ENCODE results near the gene MRPL14. TPM values are rescaled to one million over a fixed set of nuclear protein-coding genes. Genes with fewer than 3 reads are reported as not detected.

The MRPL14 gene
- polyA plus RNA-seq, 2 donors, result 31.9 to 63.8 TPM

GRCh38 chr6:44078219-44078826, 48.9 kb downstream of the MRPL14 start:
- no peak overlapping the region for H3K4me3 ChIP-seq (ENCODE audit: low read depth in 1 of 2, low read length in 2 of 2)
- H3K4me1 ChIP-seq (ENCODE audit: control insufficient read depth in 2 of 2, insufficient read depth in 2 of 2, low read length in 1 of 2), result peaks cover 2 to 23% of the 10 kb centered on the region in 2 donors
- H3K36me3 ChIP-seq (ENCODE audit: control insufficient read depth in 2 of 2, insufficient read depth in 2 of 2, low read length in 1 of 2), result no peaks in the 10 kb centered on the region
- WGBS, 2 donors, result 92 to 94% methylated on average over 6 of the region's 6 CpGs
- no peaks in the 10 kb centered on the region for H3K27me3 ChIP-seq (ENCODE audit: control insufficient read depth in 1 of 2, insufficient read depth in 2 of 2, low read length in 2 of 2)
- no peak overlapping the region for H3K27ac ChIP-seq (ENCODE audit: low read depth in 2 of 2, low read length in 1 of 2)
- no peaks in the 10 kb centered on the region for H3K9me3 ChIP-seq (ENCODE audit: control insufficient read depth in 2 of 2, insufficient read depth in 1 of 2, low read depth in 1 of 2, low read length in 1 of 2)

DNA sequence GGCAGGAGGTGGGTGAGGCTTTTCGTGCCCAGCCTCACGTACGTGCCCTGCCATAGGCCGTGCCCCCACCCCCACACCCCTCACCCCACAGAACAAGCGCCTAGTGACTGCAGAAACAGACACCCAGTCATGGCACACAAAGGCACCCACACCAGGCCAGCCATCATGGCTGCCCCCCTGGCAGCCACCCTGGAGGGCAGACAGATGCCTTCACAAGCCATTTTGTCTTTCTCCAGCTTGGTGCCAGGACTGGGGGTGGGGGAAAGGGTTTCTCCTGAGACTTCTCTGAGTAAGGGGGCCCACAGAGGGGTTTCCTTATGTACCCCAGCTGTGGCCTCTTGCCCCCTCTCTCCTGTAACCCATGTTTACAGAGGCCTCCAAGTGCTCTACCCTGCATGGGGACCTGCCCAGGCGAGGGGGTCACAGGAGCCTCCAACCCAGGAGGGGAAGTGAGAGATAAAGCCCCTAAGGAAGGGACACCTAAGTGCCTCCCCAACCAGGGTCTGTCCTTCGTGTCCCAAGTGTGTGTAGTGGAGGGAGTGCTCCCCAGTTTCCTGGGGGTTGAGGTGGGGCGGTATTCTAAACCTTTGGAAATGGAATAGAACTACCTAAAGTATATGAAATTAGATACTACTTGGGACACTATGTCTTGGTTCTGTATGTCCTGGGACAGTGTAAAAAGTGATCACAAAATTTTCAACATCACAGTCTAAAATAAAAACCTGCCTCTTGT, 49.9 kb downstream of the MRPL14 start:
- H3K27ac ChIP-seq (ENCODE audit: low read depth in 2 of 2, low read length in 1 of 2), result peak overlapping the region in 1 of 2 donors; percentile 40
- 51 to 62% methylated on average over 8 of the region's 8 CpGs for WGBS, 2 donors
- H3K4me1 ChIP-seq (ENCODE audit: control insufficient read depth in 2 of 2, insufficient read depth in 2 of 2, low read length in 1 of 2), result peaks cover 2 to 23% of the 10 kb centered on the region in 2 donors
- H3K36me3 ChIP-seq (ENCODE audit: control insufficient read depth in 2 of 2, insufficient read depth in 2 of 2, low read length in 1 of 2), result no peaks in the 10 kb centered on the region
- H3K4me3 ChIP-seq (ENCODE audit: low read depth in 1 of 2, low read length in 2 of 2), result no peak overlapping the region
- no peaks in the 10 kb centered on the region for H3K27me3 ChIP-seq (ENCODE audit: control insufficient read depth in 1 of 2, insufficient read depth in 2 of 2, low read length in 2 of 2)
- H3K9me3 ChIP-seq (ENCODE audit: control insufficient read depth in 2 of 2, insufficient read depth in 1 of 2, low read depth in 1 of 2, low read length in 1 of 2), result no peaks in the 10 kb centered on the region

GRCh38 chr6:44076356-44077213, 50.7 kb downstream of the MRPL14 start:
- H3K4me3 ChIP-seq (ENCODE audit: low read depth in 1 of 2, low read length in 2 of 2), result peak overlapping the region; percentile 11 to 18
- no peaks in the 10 kb centered on the region for H3K9me3 ChIP-seq (ENCODE audit: control insufficient read depth in 2 of 2, insufficient read depth in 1 of 2, low read depth in 1 of 2, low read length in 1 of 2)
- H3K27ac ChIP-seq (ENCODE audit: low read depth in 2 of 2, low read length in 1 of 2), result peak overlapping the region in 1 of 2 donors; percentile 5
- H3K4me1 ChIP-seq (ENCODE audit: control insufficient read depth in 2 of 2, insufficient read depth in 2 of 2, low read length in 1 of 2), result peaks cover 2 to 25% of the 10 kb centered on the region in 2 donors
- H3K27me3 ChIP-seq (ENCODE audit: control insufficient read depth in 1 of 2, insufficient read depth in 2 of 2, low read length in 2 of 2), result no peaks in the 10 kb centered on the region
- no peaks in the 10 kb centered on the region for H3K36me3 ChIP-seq (ENCODE audit: control insufficient read depth in 2 of 2, insufficient read depth in 2 of 2, low read length in 1 of 2)
- WGBS, 2 donors, result 11 to 13% methylated on average over 47 to 49 of the region's 49 CpGs

- Histone ChIP-seq H3K9me3 (ENCODE audit: control insufficient read depth in 2 of 2, insufficient read depth in 1 of 2, low read depth in 1 of 2, low read length in 1 of 2) (no peaks in the 10 kb centered on the region), H3K36me3 (ENCODE audit: control insufficient read depth in 2 of 2, insufficient read depth in 2 of 2, low read length in 1 of 2) (no peaks in the 10 kb centered on the region), H3K4me3 (ENCODE audit: low read depth in 1 of 2, low read length in 2 of 2) (peak overlapping the region in 1 of 2 donors; percentile 18), H3K27me3 (ENCODE audit: control insufficient read depth in 1 of 2, insufficient read depth in 2 of 2, low read length in 2 of 2) (no peaks in the 10 kb centered on the region), H3K27ac (ENCODE audit: low read depth in 2 of 2, low read length in 1 of 2) (peak overlapping the region; percentile 74 to 86), H3K4me1 (ENCODE audit: control insufficient read depth in 2 of 2, insufficient read depth in 2 of 2, low read length in 1 of 2) (peaks cover 2 to 25% of the 10 kb centered on the region in 2 donors)
- 97 to 98% methylated on average over 2 of the region's 2 CpGs for WGBS, 2 donors
Observed at GRCh38 chr6:44075647-44076355, 51.5 kb downstream of the MRPL14 start.

- H3K36me3 ChIP-seq (ENCODE audit: control insufficient read depth in 2 of 2, insufficient read depth in 2 of 2, low read length in 1 of 2), result no peaks in the 10 kb centered on the region
- 35 to 50% methylated on average over 9 of the region's 9 CpGs for WGBS, 2 donors
- H3K27ac ChIP-seq (ENCODE audit: low read depth in 2 of 2, low read length in 1 of 2), result peak overlapping the region; percentile 74 to 86
- peaks cover 2 to 25% of the 10 kb centered on the region in 2 donors for H3K4me1 ChIP-seq (ENCODE audit: control insufficient read depth in 2 of 2, insufficient read depth in 2 of 2, low read length in 1 of 2)
- no peaks in the 10 kb centered on the region for H3K27me3 ChIP-seq (ENCODE audit: control insufficient read depth in 1 of 2, insufficient read depth in 2 of 2, low read length in 2 of 2)
- H3K4me3 ChIP-seq (ENCODE audit: low read depth in 1 of 2, low read length in 2 of 2), result no peak overlapping the region
- H3K9me3 ChIP-seq (ENCODE audit: control insufficient read depth in 2 of 2, insufficient read depth in 1 of 2, low read depth in 1 of 2, low read length in 1 of 2), result no peaks in the 10 kb centered on the region
Observed at GRCh38 chr6:44074813-44075646, 52.2 kb downstream of the MRPL14 start.

GRCh38 chr6:44074439-44074812, 52.8 kb downstream of the MRPL14 start:
- peak overlapping the region; percentile 41 for H3K4me3 ChIP-seq (ENCODE audit: low read depth in 1 of 2, low read length in 2 of 2)
- H3K4me1 ChIP-seq (ENCODE audit: control insufficient read depth in 2 of 2, insufficient read depth in 2 of 2, low read length in 1 of 2), result peaks cover 2 to 25% of the 10 kb centered on the region in 2 donors
- H3K27ac ChIP-seq (ENCODE audit: low read depth in 2 of 2, low read length in 1 of 2), result peak overlapping the region; percentile 74 to 86
- no peaks in the 10 kb centered on the region for H3K27me3 ChIP-seq (ENCODE audit: control insufficient read depth in 1 of 2, insufficient read depth in 2 of 2, low read length in 2 of 2)
- WGBS, 2 donors, result 0 to 2% methylated on average over 13 of the region's 13 CpGs
- H3K9me3 ChIP-seq (ENCODE audit: control insufficient read depth in 2 of 2, insufficient read depth in 1 of 2, low read depth in 1 of 2, low read length in 1 of 2), result no peaks in the 10 kb centered on the region
- H3K36me3 ChIP-seq (ENCODE audit: control insufficient read depth in 2 of 2, insufficient read depth in 2 of 2, low read length in 1 of 2), result no peaks in the 10 kb centered on the region

DNA sequence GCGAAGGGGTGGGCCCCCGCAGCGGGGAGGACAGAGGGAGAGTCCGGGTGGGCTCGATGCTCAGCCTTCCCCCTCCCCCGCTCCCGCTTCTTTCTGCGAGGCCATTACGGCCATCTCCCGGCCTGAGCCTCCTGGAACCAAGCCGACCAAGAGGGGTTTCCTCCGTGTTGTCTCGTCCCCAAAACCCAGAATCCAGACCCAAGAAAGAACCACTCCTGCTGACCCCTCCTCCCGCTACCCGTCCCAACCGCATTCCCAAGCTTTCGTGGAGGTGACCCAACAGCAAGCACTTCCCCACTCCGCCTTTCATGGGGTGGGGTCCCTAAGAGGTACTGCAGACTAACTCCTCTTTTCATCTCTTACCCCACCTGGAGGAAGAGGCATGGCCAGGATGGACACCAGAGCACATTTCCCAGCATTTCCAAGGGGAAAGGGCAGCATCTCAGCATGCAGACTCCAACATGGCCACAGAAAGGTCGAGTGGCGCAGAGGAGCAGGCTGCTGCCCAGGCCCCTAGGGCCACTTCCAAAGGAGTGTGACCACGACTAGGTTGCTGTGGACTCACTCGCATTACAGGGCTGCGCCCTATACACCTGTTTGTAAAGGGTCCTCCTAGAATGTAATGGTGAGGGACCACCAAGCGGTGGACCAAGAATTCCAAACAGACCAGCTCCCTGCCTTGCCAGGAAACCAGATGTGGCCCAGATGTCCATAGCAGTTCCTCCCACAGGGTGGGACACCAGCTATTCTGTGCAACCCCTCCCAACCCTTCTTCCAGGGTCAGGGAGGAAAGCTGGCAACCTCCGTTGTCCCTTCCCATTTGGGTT, 53.4 kb downstream of the MRPL14 start:
- Histone ChIP-seq H3K4me1 (ENCODE audit: control insufficient read depth in 2 of 2, insufficient read depth in 2 of 2, low read length in 1 of 2) (peaks cover 2 to 25% of the 10 kb centered on the region in 2 donors), H3K36me3 (ENCODE audit: control insufficient read depth in 2 of 2, insufficient read depth in 2 of 2, low read length in 1 of 2) (no peaks in the 10 kb centered on the region), H3K9me3 (ENCODE audit: control insufficient read depth in 2 of 2, insufficient read depth in 1 of 2, low read depth in 1 of 2, low read length in 1 of 2) (no peaks in the 10 kb centered on the region), H3K4me3 (ENCODE audit: low read depth in 1 of 2, low read length in 2 of 2) (peak overlapping the region; percentile 41), H3K27ac (ENCODE audit: low read depth in 2 of 2, low read length in 1 of 2) (peak overlapping the region; percentile 74 to 86), H3K27me3 (ENCODE audit: control insufficient read depth in 1 of 2, insufficient read depth in 2 of 2, low read length in 2 of 2) (no peaks in the 10 kb centered on the region)
- WGBS, 2 donors, result 23 to 34% methylated on average over 17 to 25 of the region's 25 CpGs

- WGBS, 2 donors, result 2 to 3% methylated on average over 29 to 55 of the region's 55 CpGs
- Histone ChIP-seq H3K27me3 (ENCODE audit: control insufficient read depth in 1 of 2, insufficient read depth in 2 of 2, low read length in 2 of 2) (no peaks in the 10 kb centered on the region), H3K36me3 (ENCODE audit: control insufficient read depth in 2 of 2, insufficient read depth in 2 of 2, low read length in 1 of 2) (no peaks in the 10 kb centered on the region), H3K27ac (ENCODE audit: low read depth in 2 of 2, low read length in 1 of 2) (peak overlapping the region; percentile 74 to 86), H3K9me3 (ENCODE audit: control insufficient read depth in 2 of 2, insufficient read depth in 1 of 2, low read depth in 1 of 2, low read length in 1 of 2) (no peaks in the 10 kb centered on the region), H3K4me3 (ENCODE audit: low read depth in 1 of 2, low read length in 2 of 2) (peak overlapping the region; percentile 41), H3K4me1 (ENCODE audit: control insufficient read depth in 2 of 2, insufficient read depth in 2 of 2, low read length in 1 of 2) (peaks cover 3 to 25% of the 10 kb centered on the region in 2 donors)
Observed at GRCh38 chr6:44072959-44073611, 54.2 kb downstream of the MRPL14 start.

Measured in esophagus (tissue), 2 donors.